ENCODE results near the gene FRS3. TPM values are rescaled to one million over a fixed set of nuclear protein-coding genes. Genes with fewer than 3 reads are reported as not detected.

FRS3 gene
- total and polyA plus RNA-seq, 2 of the 13 experiments (the other 11 are each of a cell fraction or from before 2014, with no cell fraction given), result 3.0 to 7.4 TPM

DNA sequence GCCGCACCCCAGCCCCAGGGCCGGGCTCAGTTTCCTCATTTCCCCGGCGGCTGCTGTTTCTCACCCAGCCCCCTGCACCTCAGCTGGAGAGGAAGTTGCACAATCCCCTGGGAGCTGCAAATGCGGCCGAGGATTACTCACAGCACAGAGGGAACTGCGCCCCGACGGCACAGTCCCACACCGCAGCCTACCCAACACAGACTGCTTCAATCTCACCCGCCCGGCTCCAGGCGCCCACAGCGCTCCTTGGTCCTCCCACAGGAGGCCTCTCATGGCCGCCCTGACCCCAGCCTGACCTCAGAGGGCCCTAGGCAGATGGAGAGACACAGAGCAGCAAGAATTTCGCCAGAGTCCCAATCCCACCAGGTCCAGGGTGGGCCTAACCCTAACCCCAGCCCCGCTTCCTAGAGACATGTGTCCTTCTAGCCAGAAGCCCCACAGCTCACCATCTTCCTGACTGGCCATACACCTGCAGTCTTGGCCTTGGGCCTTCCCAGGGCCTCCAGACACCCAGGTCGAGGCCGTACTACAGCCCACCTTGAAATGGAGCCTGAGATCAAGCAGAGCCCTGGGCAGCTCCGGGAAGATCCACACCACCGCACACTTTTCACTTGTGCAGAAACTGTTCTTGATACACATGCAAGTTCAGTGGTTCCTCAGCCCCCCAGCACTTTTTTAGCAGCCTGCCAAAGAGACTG is 56.0 kb downstream of the FRS3 start (continued):
- no peak for TF ChIP-seq MAFG (CRISPR knock-in tag; IDR thresholded peaks at IDR 0.05)
- TF ChIP-seq ZNF264 (CRISPR knock-in tag; IDR thresholded peaks at IDR 0.05), result peak; percentile 90
- TF ChIP-seq ZNF577 (CRISPR knock-in tag; IDR thresholded peaks at IDR 0.05; ENCODE audit: borderline replicate concordance, low read depth), result no peak
- no peak for TF ChIP-seq CCDC6 (CRISPR knock-in tag; IDR thresholded peaks at IDR 0.05)
- no peak for TF ChIP-seq MIER2 (CRISPR knock-in tag; IDR thresholded peaks at IDR 0.05)
- peak; percentile 52; the same call in 1 of the 2 replicates for TF ChIP-seq FOXA3 (CRISPR knock-in tag; IDR thresholded peaks at IDR 0.05)
- no peak for TF ChIP-seq ZFAT (CRISPR knock-in tag; conservative IDR thresholded peaks at IDR 0.05)
- TF ChIP-seq ZNF503 (CRISPR knock-in tag; IDR thresholded peaks at IDR 0.05), result no peak
- peak; percentile 58 for TF ChIP-seq RBFOX2 (IDR thresholded peaks at IDR 0.05; ENCODE audit: low read depth, low read length)
- TF ChIP-seq ZNF746 (CRISPR knock-in tag; IDR thresholded peaks at IDR 0.05), result peak; percentile 90
- TF ChIP-seq AGO1 (IDR thresholded peaks at IDR 0.05; ENCODE audit: low read depth, low read length, poor library complexity, severe bottlenecking), result peak; percentile 28
- no peak for TF ChIP-seq ZBTB3 (CRISPR knock-in tag; IDR thresholded peaks at IDR 0.05; ENCODE audit: borderline replicate concordance, low read depth)
- peak; percentile 56; the same call in 1 of the 2 replicates for TF ChIP-seq TAF1 (CRISPR knock-in tag; IDR thresholded peaks at IDR 0.05)
- TF ChIP-seq ATF1 (CRISPR knock-in tag; IDR thresholded peaks at IDR 0.05), result no peak
- TF ChIP-seq ZNF180 (CRISPR knock-in tag; IDR thresholded peaks at IDR 0.05; ENCODE audit: borderline replicate concordance, low read depth), result no peak
- TF ChIP-seq PRMT3 (CRISPR knock-in tag; IDR thresholded peaks at IDR 0.05; ENCODE audit: borderline replicate concordance, low read depth), result no peak
- TF ChIP-seq PITX1 (CRISPR knock-in tag; IDR thresholded peaks at IDR 0.05), result peak; percentile 93
- no peak; the same call in 1 of the 2 replicates for TF ChIP-seq FOXC1 (CRISPR knock-in tag; IDR thresholded peaks at IDR 0.05; ENCODE audit: borderline replicate concordance)
- TF ChIP-seq HDAC6 (IDR thresholded peaks at IDR 0.05; ENCODE audit: low read depth, low read length), result no peak
- TF ChIP-seq ZNF768 (CRISPR knock-in tag; IDR thresholded peaks at IDR 0.05), result peak; percentile 56
- no peak for TF ChIP-seq ZC3H4 (CRISPR knock-in tag; IDR thresholded peaks at IDR 0.05; ENCODE audit: borderline replicate concordance)
- no peak for TF ChIP-seq FOXA1 (IDR thresholded peaks at IDR 0.05)
- no peak for TF ChIP-seq FOXA1 (CRISPR knock-in tag; IDR thresholded peaks at IDR 0.05)
- no peak for TF ChIP-seq ISL2 (CRISPR knock-in tag; IDR thresholded peaks at IDR 0.05)
- 0 out of 2 replicates have a peak, but pooled peaks have one; percentile 63 for TF ChIP-seq SAFB2 (CRISPR knock-in tag; IDR thresholded peaks at IDR 0.05; ENCODE audit: borderline replicate concordance, low read depth)
- no peak for TF ChIP-seq HHEX (CRISPR knock-in tag; IDR thresholded peaks at IDR 0.05)
- TF ChIP-seq, protein P1, sequence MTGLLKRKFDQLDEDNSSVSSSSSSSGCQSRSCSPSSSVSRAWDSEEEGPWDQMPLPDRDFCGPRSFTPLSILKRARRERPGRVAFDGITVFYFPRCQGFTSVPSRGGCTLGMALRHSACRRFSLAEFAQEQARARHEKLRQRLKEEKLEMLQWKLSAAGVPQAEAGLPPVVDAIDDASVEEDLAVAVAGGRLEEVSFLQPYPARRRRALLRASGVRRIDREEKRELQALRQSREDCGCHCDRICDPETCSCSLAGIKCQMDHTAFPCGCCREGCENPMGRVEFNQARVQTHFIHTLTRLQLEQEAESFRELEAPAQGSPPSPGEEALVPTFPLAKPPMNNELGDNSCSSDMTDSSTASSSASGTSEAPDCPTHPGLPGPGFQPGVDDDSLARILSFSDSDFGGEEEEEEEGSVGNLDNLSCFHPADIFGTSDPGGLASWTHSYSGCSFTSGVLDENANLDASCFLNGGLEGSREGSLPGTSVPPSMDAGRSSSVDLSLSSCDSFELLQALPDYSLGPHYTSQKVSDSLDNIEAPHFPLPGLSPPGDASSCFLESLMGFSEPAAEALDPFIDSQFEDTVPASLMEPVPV (CRISPR knock-in tag; IDR thresholded peaks at IDR 0.05), result no peak
- no peak; the same call in 1 of the 2 replicates for TF ChIP-seq ZNF580 (CRISPR knock-in tag; IDR thresholded peaks at IDR 0.05; ENCODE audit: borderline replicate concordance, low read depth)
- no peak for TF ChIP-seq NFYC (CRISPR knock-in tag; IDR thresholded peaks at IDR 0.05)
- peak; percentile 57; the same call in 1 of the 2 replicates for TF ChIP-seq ZSCAN9 (CRISPR knock-in tag; IDR thresholded peaks at IDR 0.05; ENCODE audit: borderline replicate concordance)
